Upper lobe of left lung (tissue), 6 donors: ENCODE results near the gene TMEM132A. TPM values are rescaled to one million over a fixed set of nuclear protein-coding genes. Genes with fewer than 3 reads are reported as not detected.

Experiments used
- ATAC-seq, 2 donors: fragments of 200-7000 bp; cut with Tn5 transposase; one replicate each; pipeline ENCODE4 v1.9.1; 2022; ENCODE audit warnings: mild to moderate bottlenecking in 2 of 2, moderate library complexity in 2 of 2; ENCODE audit not compliant: low FRiP score in 2 of 2
- DNase-seq, 2 donors: peaks; one replicate each; pipeline ENCODE4 v3.0.0-alpha.2; 2019 to 2020
- H3K27ac ChIP-seq, 4 donors: fragments of 200-600 bp; sonication (generic); one replicate each; pipeline ENCODE4 v1.5.1; 2016 to 2019
- H3K27me3 ChIP-seq, 4 donors: fragments of 200-600 bp; sonication (generic); one replicate each; pipeline ENCODE4 v1.5.1; 2017 to 2019
- H3K36me3 ChIP-seq, 4 donors: fragments of 200-600 bp; sonication (generic); one replicate each; pipeline ENCODE4 v1.5.1; 2016 to 2019
- H3K4me1 ChIP-seq, 4 donors: fragments of 200-600 bp; sonication (generic); one replicate each; pipeline ENCODE4 v1.5.1; 2018 to 2019
- H3K4me3 ChIP-seq, 4 donors: fragments of 200-600 bp; sonication (generic); one replicate each; pipeline ENCODE4 v1.5.1; 2017 to 2019; ENCODE audit warnings: mild to moderate bottlenecking in 2 of 4, moderate library complexity in 1 of 4
- H3K9me3 ChIP-seq, 4 donors: fragments of 200-600 bp; sonication (generic); one replicate each; pipeline ENCODE4 v1.5.1; 2018 to 2019
- EP300 ChIP-seq, 4 donors: sonication (generic); formaldehyde crosslinking; IDR thresholded peaks; one replicate each; pipeline ENCODE4 v1.5.1; 2017; ENCODE audit warnings: antibody characterized with exemption in 4 of 4, control low read depth in 2 of 4
- POLR2A ChIP-seq, 4 donors: fragments of 450-650 bp; IDR thresholded peaks; one replicate each; pipeline ENCODE4 v1.5.1; 2016 to 2017; ENCODE audit warnings: antibody characterized with exemption in 4 of 4, mild to moderate bottlenecking in 2 of 4
- POLR2AphosphoS5 ChIP-seq, 2 donors: sonication (generic); formaldehyde crosslinking; IDR thresholded peaks; one replicate each; pipeline ENCODE4 v1.5.1; 2017; ENCODE audit warnings: antibody characterized with exemption in 2 of 2
- WGBS, 2 donors: methylation state at CpG; one replicate each; pipeline ENCODE4 v1.1.5; 2017 to 2018; 5-methylcytosine and 5-hydroxymethylcytosine counted together
- total RNA-seq, 6 donors: library from RNA; depleted of rRNA in 4 of 6; stranded (reverse); fragments of >200 nt in 4 of 6; gene quantifications; one replicate each; pipeline versions ENCODE4 v1.1.0 to v1.2.1, GENCODE V29; 2016 to 2021
- TF ChIP-seq, protein P1 (sequence below), 6 experiments: fragments of 450-650 bp in 4 of 6; fragments of 200-600 bp in 2 of 6; sonication (generic) in 2 of 6; IDR thresholded peaks; one replicate each; pipeline ENCODE4 v1.5.1; 2016 to 2019; ENCODE audit warnings: antibody characterized with exemption in 6 of 6
- donor health status: DM: no; HTN: no; CAD: no; lungs with moderate emphysema.
- donor health status: DM: no; HTN: yes; CAD: no; lungs with severe emphysema.

The TMEM132A gene
- total RNA-seq, 6 donors from 2014 or later, result 3.6 to 18.2 (median 9.4) TPM

GRCh38 chr11:60946601-60947264 is 22.5 kb downstream of the TMEM132A start:
- no peaks in the 10 kb centered on the region for H3K9me3 ChIP-seq
- DNase-seq (peak in 1 of 2 donors; percentile 75), ATAC-seq (no peak)
- no peak overlapping the region for H3K4me3 ChIP-seq
- H3K27me3 ChIP-seq, result no peaks in the 10 kb centered on the region
- peaks cover 4 to 38% (median 14%) of the 10 kb centered on the region in 4 donors for H3K36me3 ChIP-seq
- 84 to 85% methylated on average over 15 of the region's 15 CpGs for WGBS, 2 donors
- TF ChIP-seq, protein P1, sequence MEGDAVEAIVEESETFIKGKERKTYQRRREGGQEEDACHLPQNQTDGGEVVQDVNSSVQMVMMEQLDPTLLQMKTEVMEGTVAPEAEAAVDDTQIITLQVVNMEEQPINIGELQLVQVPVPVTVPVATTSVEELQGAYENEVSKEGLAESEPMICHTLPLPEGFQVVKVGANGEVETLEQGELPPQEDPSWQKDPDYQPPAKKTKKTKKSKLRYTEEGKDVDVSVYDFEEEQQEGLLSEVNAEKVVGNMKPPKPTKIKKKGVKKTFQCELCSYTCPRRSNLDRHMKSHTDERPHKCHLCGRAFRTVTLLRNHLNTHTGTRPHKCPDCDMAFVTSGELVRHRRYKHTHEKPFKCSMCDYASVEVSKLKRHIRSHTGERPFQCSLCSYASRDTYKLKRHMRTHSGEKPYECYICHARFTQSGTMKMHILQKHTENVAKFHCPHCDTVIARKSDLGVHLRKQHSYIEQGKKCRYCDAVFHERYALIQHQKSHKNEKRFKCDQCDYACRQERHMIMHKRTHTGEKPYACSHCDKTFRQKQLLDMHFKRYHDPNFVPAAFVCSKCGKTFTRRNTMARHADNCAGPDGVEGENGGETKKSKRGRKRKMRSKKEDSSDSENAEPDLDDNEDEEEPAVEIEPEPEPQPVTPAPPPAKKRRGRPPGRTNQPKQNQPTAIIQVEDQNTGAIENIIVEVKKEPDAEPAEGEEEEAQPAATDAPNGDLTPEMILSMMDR (IDR thresholded peaks at IDR 0.05), result no peak
- no peak for TF ChIP-seq POLR2AphosphoS5 (IDR thresholded peaks at IDR 0.05)
- TF ChIP-seq POLR2A (IDR thresholded peaks at IDR 0.05), result no peak
- no peak for TF ChIP-seq EP300 (IDR thresholded peaks at IDR 0.05)
- peaks cover 22 to 51% (median 40%) of the 10 kb centered on the region in 4 donors for H3K4me1 ChIP-seq
- H3K27ac ChIP-seq, result no peak overlapping the region

- Histone ChIP-seq H3K9me3 (no peaks in the 10 kb centered on the region), H3K4me1 (peaks cover 22 to 50% (median 37%) of the 10 kb centered on the region in 4 donors), H3K27ac (no peak overlapping the region), H3K36me3 (peaks cover 0 to 28% (median 8%) of the 10 kb centered on the region in 4 donors), H3K27me3 (no peaks in the 10 kb centered on the region), H3K4me3 (no peak overlapping the region)
- 50 to 63% methylated on average over 2 of the region's 2 CpGs for WGBS, 2 donors
- ATAC-seq, result no peak
- DNase-seq, result no peak
- TF ChIP-seq EP300 (IDR thresholded peaks at IDR 0.05), result no peak
- TF ChIP-seq, protein P1 (IDR thresholded peaks at IDR 0.05), result no peak
- TF ChIP-seq POLR2A (IDR thresholded peaks at IDR 0.05), result no peak
- no peak for TF ChIP-seq POLR2AphosphoS5 (IDR thresholded peaks at IDR 0.05)
These were observed 23.4 kb downstream of the TMEM132A start for GRCh38 chr11:60947700-60948099.

DNA sequence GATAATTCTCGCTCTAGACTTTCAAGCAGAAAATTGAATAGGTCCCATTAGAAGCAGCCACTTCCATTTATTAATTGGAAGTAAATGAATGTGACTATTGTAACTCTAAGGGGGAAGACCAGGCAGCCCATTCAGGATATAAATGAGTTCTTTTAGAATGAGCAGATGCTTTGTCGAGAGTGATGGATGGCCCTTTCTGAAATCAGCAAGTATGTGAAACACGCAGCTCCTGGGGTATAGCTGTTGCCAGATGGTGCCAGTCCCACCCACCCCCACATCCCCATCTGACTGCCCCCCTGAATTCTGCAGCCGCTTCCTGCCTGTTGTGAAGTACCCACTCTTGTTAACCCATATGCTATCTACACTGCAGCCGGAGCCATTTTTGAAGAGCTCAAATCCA is 24.0 kb downstream of the TMEM132A start:
- Histone ChIP-seq H3K4me3 (no peak overlapping the region), H3K27ac (no peak overlapping the region), H3K4me1 (peaks cover 22 to 48% (median 34%) of the 10 kb centered on the region in 4 donors), H3K27me3 (no peaks in the 10 kb centered on the region), H3K9me3 (no peaks in the 10 kb centered on the region), H3K36me3 (peaks cover 0 to 22% (median 7%) of the 10 kb centered on the region in 4 donors)
- WGBS, 2 donors, result 58 to 66% methylated on average over 4 to 5 of the region's 5 CpGs
- TF ChIP-seq, protein P1 (IDR thresholded peaks at IDR 0.05), result no peak
- TF ChIP-seq POLR2AphosphoS5 (IDR thresholded peaks at IDR 0.05) (no peak), POLR2A (IDR thresholded peaks at IDR 0.05) (no peak), EP300 (IDR thresholded peaks at IDR 0.05) (no peak)
- ATAC-seq, result no peak
- no peak for DNase-seq

DNA sequence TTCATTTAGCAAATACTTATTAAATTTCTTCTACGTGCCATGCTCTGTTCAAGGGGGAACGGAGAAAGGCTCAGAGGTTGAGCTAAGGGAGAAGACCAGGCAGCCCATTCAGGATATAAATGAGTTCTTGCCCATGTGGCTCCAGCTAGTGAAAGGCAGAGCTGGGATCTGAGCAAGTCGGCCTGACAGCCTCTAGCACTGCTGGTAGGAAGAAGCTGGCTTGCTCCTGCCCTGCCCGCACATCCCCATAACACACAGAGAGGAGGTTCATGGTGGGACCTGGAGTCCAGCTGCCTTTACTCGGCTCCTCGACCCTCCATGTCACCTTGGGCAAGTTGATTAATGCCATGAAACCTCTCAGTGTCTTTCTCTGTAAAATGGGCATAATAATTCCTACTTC is 25.8 kb downstream of the TMEM132A start:
- WGBS, 2 donors, result 60 to 65% methylated on average over 6 of the region's 6 CpGs
- TF ChIP-seq POLR2AphosphoS5 (IDR thresholded peaks at IDR 0.05), result no peak
- H3K4me1 ChIP-seq, result peaks cover 22 to 44% (median 32%) of the 10 kb centered on the region in 4 donors
- peak overlapping the region in 3 of 4 donors; percentile 46 to 99 (median 93) for H3K27ac ChIP-seq
- no peaks in the 10 kb centered on the region for H3K27me3 ChIP-seq
- H3K36me3 ChIP-seq, result peaks cover 0 to 15% (median 4%) of the 10 kb centered on the region in 4 donors
- ATAC-seq, result no peak
- DNase-seq, result no peak
- no peaks in the 10 kb centered on the region for H3K9me3 ChIP-seq
- peak overlapping the region; percentile 54 to 74 (median 64) for H3K4me3 ChIP-seq

DNA sequence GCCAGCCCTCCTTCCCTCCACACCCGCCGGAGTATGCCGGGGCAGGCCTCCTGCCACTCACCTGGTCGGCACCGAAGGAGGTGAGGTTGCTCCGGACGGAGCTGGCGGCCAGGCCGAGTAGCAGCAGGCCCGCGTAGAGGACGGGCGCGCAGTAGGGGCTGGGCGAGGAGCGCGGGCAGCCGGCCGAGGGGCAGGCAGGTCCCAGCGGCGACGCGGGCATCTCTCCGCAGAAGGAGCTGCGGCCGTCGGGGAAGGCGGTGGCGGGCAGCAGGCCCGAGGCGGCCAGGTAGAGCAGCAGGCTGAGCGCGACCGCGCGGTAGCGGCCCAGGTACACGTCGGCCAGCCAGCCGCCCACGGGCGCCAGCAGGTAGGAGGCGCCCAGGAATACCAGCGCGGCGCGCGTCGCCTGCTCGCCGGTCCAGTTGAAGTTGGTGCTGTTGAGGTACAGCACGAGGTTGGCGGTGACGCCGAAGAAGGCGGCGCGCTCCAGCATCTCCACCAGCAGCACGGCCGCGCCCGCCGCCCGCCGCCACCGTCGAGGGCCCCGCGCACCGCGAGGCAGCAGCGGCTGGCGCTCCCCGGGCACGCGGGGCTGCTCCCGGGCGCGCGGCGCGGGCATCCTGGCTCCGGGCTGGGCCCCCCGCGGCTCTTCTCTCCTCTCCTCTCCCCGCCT is 26.8 kb downstream of the TMEM132A start:
- H3K4me1 ChIP-seq, result peaks cover 22 to 44% (median 32%) of the 10 kb centered on the region in 4 donors
- H3K36me3 ChIP-seq, result peaks cover 0 to 7% (median 3%) of the 10 kb centered on the region in 4 donors
- H3K27me3 ChIP-seq, result no peaks in the 10 kb centered on the region
- WGBS, 2 donors, result 2 to 14% methylated on average over 18 to 69 of the region's 86 CpGs
- H3K27ac ChIP-seq, result peak overlapping the region; percentile 89 to 99 (median 94)
- DNase-seq (peak; percentile 53 to 92), ATAC-seq (peak in 1 of 2 donors; percentile 39)
- no peaks in the 10 kb centered on the region for H3K9me3 ChIP-seq
- H3K4me3 ChIP-seq, result peak overlapping the region; percentile 54 to 74 (median 64)
- TF ChIP-seq, protein P1 (IDR thresholded peaks at IDR 0.05), result peak in 1 of 6 experiments; percentile 9
- no peak for TF ChIP-seq EP300 (IDR thresholded peaks at IDR 0.05)
- TF ChIP-seq POLR2A (IDR thresholded peaks at IDR 0.05), result no peak
- no peak for TF ChIP-seq POLR2AphosphoS5 (IDR thresholded peaks at IDR 0.05)
